GM10266 (cell line): Measurements from ENCODE around the gene ACOT13.
"Not testable (repeated sequence)": the region's sequence is repeated elsewhere in the genome, so short reads cannot be mapped to it uniquely, and the experiment has no call there.

ENCODE experiments used
- DNase-seq: peaks from one replicate; pipeline ENCODE4 v3.0.0; 2012; ENCODE audit errors: extremely low spot score
- CTCF ChIP-seq: IDR thresholded peaks from 2 replicates; pipeline ENCODE4 v1.5.1; 2012; ENCODE audit warnings: mild to moderate bottlenecking, low read depth; ENCODE audit not compliant: control insufficient read depth, insufficient read depth; ENCODE audit errors: missing control alignments

Gene ACOT13

GRCh38 chr6:24720604-24721460 is 54.0 kb downstream of the ACOT13 start:
- peak; percentile 96 for DNase-seq
- no peak for TF ChIP-seq CTCF

GRCh38 chr6:24721461-24722215 is 54.8 kb downstream of the ACOT13 start:
- peak; percentile 71 for DNase-seq
- TF ChIP-seq CTCF = no peak

- TF ChIP-seq CTCF = no peak
- DNase-seq = no peak
These were observed 56.4 kb downstream of the ACOT13 start for GRCh38 chr6:24723270-24723669.

- DNase-seq = not testable (repeated sequence)
These were observed 63.8 kb downstream of the ACOT13 start for GRCh38 chr6:24730653-24731052.

- DNase-seq = not testable (repeated sequence)
These were observed 64.7 kb downstream of the ACOT13 start for GRCh38 chr6:24731456-24732134.

- no peak for DNase-seq
- no peak for TF ChIP-seq CTCF
These were observed 67.3 kb downstream of the ACOT13 start for GRCh38 chr6:24734166-24734565.

GRCh38 chr6:24734710-24735109 is 67.8 kb downstream of the ACOT13 start:
- not testable (repeated sequence) for DNase-seq

- no peak for DNase-seq
- no peak for TF ChIP-seq CTCF
These were observed 71.9 kb downstream of the ACOT13 start for GRCh38 chr6:24738741-24739140.
